Nephron progenitor cell (in vitro differentiated cells): Measurements from ENCODE around the gene TOLLIP.

ENCODE experiments used
- DNase-seq: peaks from one replicate; pipeline ENCODE4 v3.0.0; 2021
- H3K27ac Mint-ChIP-seq: 2 replicates; pipeline ENCODE4 v1.8.0; 2021; ENCODE audit warnings: mild to moderate bottlenecking, moderate library complexity, mixed read lengths
- H3K27me3 Mint-ChIP-seq: 2 replicates; pipeline ENCODE4 v1.8.0; 2021; ENCODE audit warnings: mild to moderate bottlenecking, low read depth, mixed read lengths; ENCODE audit not compliant: poor library complexity
- H3K36me3 Mint-ChIP-seq: 2 replicates; pipeline ENCODE4 v1.8.0; 2021; ENCODE audit warnings: low read depth, mixed read lengths
- H3K4me1 Mint-ChIP-seq: 2 replicates; pipeline ENCODE4 v1.8.0; 2021; ENCODE audit warnings: mixed read lengths
- H3K4me3 Mint-ChIP-seq: 2 replicates; pipeline ENCODE4 v1.8.0; 2021; ENCODE audit warnings: mild to moderate bottlenecking, moderate library complexity, mixed read lengths
- H3K9me3 Mint-ChIP-seq: 2 replicates; pipeline ENCODE4 v1.8.0; 2021; ENCODE audit warnings: mild to moderate bottlenecking, moderate library complexity, mixed read lengths
- CTCF ChIP-seq: fragments of 200-600 bp; sonication (generic); IDR thresholded peaks from 2 replicates; pipeline ENCODE4 v1.5.0; 2021; ENCODE audit warnings: antibody characterized with exemption

TOLLIP gene

GRCh38 chr11:1292644-1293618 lies 16.5 kb downstream of the TOLLIP start:
- H3K27me3 Mint-ChIP-seq = no peaks in the 10 kb centered on the region
- H3K27ac Mint-ChIP-seq = no peak overlapping the region
- no peaks in the 10 kb centered on the region for H3K9me3 Mint-ChIP-seq
- no peak for TF ChIP-seq CTCF
- H3K36me3 Mint-ChIP-seq = peaks cover 5% of the 10 kb centered on the region
- peak; percentile 1 for DNase-seq
- H3K4me1 Mint-ChIP-seq = peaks cover under 1% of the 10 kb centered on the region
- no peak overlapping the region for H3K4me3 Mint-ChIP-seq

- Mint-ChIP-seq H3K4me1 (no peaks in the 10 kb centered on the region), H3K9me3 (no peaks in the 10 kb centered on the region), H3K27ac (no peak overlapping the region), H3K27me3 (no peaks in the 10 kb centered on the region), H3K4me3 (no peak overlapping the region), H3K36me3 (peaks cover 5% of the 10 kb centered on the region)
- TF ChIP-seq CTCF = no peak
- no peak for DNase-seq
These were observed 17.3 kb downstream of the TOLLIP start for GRCh38 chr11:1292018-1292643.

- no peak for TF ChIP-seq CTCF
- Mint-ChIP-seq H3K27me3 (no peaks in the 10 kb centered on the region), H3K27ac (no peak overlapping the region), H3K9me3 (no peaks in the 10 kb centered on the region), H3K4me3 (no peak overlapping the region), H3K36me3 (peaks cover 11% of the 10 kb centered on the region), H3K4me1 (no peaks in the 10 kb centered on the region)
- peak; percentile 0 for DNase-seq
These were observed 18.0 kb downstream of the TOLLIP start for GRCh38 chr11:1291295-1292017.

- no peak for DNase-seq
- Mint-ChIP-seq H3K4me3 (no peak overlapping the region), H3K4me1 (no peaks in the 10 kb centered on the region), H3K27ac (no peak overlapping the region), H3K9me3 (no peaks in the 10 kb centered on the region), H3K27me3 (no peaks in the 10 kb centered on the region), H3K36me3 (peaks cover 22% of the 10 kb centered on the region)
- TF ChIP-seq CTCF = no peak
These were observed 19.1 kb downstream of the TOLLIP start for GRCh38 chr11:1290052-1291040.

GRCh38 chr11:1289211-1289935 lies 20.1 kb downstream of the TOLLIP start:
- Mint-ChIP-seq H3K9me3 (no peaks in the 10 kb centered on the region), H3K4me1 (no peaks in the 10 kb centered on the region), H3K27me3 (no peaks in the 10 kb centered on the region), H3K36me3 (peaks cover 24% of the 10 kb centered on the region), H3K4me3 (no peak overlapping the region), H3K27ac (no peak overlapping the region)
- no peak for DNase-seq
- no peak for TF ChIP-seq CTCF
